A549 (cell line): ENCODE measurements around the gene DAD1.

Experiments
- CTCF ChIP-seq: fragments of >200 bp; sonication (Bioruptor Twin); formaldehyde crosslinking; IDR thresholded peaks from 3 replicates; pipeline ENCODE4 v1.5.1; 2016
- EHMT2 ChIP-seq: fragments of 200-600 bp; sonication (generic); IDR thresholded peaks from 2 replicates; pipeline ENCODE4 v1.6.1; 2016; ENCODE audit warnings: antibody characterized with exemption, low read depth, mild to moderate bottlenecking, moderate library complexity
- EP300 ChIP-seq, 2 experiments: fragments of >200 bp; sonication (Bioruptor Twin); formaldehyde crosslinking; IDR thresholded peaks; 2 replicates in 1 of 2; 3 replicates in 1 of 2; pipeline ENCODE4 v1.6.1; 2016 to 2017
- JUN ChIP-seq, 2 experiments: fragments of >200 bp; sonication (Bioruptor Twin); formaldehyde crosslinking; IDR thresholded peaks; 2 replicates in 1 of 2; 3 replicates in 1 of 2; pipeline ENCODE4 v1.6.1; 2016 to 2017
- PHF8 ChIP-seq: fragments of 200-600 bp; sonication (generic); IDR thresholded peaks from 2 replicates; pipeline ENCODE4 v1.6.1; 2016; ENCODE audit warnings: low read depth, mild to moderate bottlenecking, antibody characterized with exemption, moderate library complexity, borderline replicate concordance
- POLR2A ChIP-seq: IDR thresholded peaks from 2 replicates; pipeline ENCODE4 v1.6.1; 2012; ENCODE audit warnings: mild to moderate bottlenecking, low read length
- RARB ChIP-seq: fragments of 250-450 bp; sonication (Bioruptor Pico); IDR thresholded peaks from 2 replicates; pipeline ENCODE4 v1.8.0; 2021; ENCODE audit warnings: mild to moderate bottlenecking, moderate library complexity

DNA sequence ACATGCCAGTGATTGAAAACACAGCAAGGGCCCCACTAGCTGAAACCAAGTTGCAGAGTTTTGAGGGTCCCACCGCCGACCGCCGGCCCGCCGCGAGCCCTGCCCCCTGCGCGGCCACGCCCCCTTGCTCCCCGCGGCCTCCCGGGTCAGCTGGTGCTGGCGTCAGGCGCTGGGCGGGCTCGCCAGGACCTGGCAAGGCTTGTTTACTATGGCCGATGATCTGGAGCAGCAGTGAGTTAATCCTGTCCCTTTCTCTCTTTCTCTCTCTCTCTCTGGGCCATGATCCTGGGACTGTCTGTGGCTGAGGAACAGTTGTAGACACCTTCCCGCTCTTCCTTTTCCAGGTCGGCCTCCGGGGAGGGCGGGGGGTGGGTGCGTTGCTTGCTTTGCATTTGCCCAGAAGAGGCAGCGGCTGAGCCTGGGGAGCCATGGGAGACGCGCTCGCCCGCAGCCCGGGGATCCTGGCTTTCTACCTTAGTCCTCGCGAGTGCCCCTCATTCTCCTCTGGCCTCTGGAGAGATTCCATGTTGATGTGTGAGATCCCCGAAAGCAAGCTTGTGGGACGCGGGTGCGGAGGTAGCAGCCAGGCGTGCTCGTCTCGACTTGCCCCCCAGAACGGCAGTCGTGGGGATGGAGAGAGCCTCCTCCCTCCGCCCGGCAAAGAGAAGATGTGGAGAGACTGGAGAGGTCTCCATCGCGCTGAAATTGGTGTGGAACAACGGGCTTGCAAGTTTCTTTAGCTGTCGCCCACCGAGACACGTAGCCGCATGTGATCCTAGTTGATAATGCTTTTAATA, 9.3 kb upstream of the DAD1 start, which contains the start of gene ABHD4:
- TF ChIP-seq CTCF: no peak
- TF ChIP-seq PHF8: peak; percentile 49
- no peak for TF ChIP-seq EP300 (IDR thresholded peaks at IDR 0.05)
- no peak for TF ChIP-seq RARB (CRISPR knock-in tag)
- TF ChIP-seq POLR2A: peak; percentile 43
- TF ChIP-seq JUN (IDR thresholded peaks at IDR 0.05): peak; percentile 22 to 60; a peak in 1 of 5 replicates
- TF ChIP-seq EHMT2: no peak
